ENCODE measurements around the gene DCUN1D3.

DNA sequence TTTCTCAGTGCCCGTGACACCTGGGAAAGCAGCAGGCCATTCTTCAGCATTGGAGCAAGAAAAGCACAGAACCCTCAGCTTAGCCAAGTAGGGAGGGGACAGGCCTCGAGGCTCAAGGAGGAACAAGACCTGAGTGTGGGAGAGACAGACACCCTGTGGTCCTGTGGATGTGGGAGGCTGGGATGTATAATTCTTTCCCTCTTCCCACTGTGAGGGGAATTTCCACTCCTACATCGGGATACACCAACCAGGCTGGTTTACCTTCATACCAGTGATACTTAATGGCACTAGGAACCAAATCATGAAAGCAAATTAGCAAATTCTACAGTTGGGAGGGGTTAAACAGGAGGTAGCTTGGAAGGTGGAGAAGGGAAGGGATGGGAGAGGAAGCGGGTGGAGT is 42.1 kb upstream of the DCUN1D3 start:
- TF ChIP-seq, protein P1, sequence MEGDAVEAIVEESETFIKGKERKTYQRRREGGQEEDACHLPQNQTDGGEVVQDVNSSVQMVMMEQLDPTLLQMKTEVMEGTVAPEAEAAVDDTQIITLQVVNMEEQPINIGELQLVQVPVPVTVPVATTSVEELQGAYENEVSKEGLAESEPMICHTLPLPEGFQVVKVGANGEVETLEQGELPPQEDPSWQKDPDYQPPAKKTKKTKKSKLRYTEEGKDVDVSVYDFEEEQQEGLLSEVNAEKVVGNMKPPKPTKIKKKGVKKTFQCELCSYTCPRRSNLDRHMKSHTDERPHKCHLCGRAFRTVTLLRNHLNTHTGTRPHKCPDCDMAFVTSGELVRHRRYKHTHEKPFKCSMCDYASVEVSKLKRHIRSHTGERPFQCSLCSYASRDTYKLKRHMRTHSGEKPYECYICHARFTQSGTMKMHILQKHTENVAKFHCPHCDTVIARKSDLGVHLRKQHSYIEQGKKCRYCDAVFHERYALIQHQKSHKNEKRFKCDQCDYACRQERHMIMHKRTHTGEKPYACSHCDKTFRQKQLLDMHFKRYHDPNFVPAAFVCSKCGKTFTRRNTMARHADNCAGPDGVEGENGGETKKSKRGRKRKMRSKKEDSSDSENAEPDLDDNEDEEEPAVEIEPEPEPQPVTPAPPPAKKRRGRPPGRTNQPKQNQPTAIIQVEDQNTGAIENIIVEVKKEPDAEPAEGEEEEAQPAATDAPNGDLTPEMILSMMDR (IDR thresholded peaks at IDR 0.05; ENCODE audit: low read length) = no peak
- no peak for TF ChIP-seq EZH2 (IDR thresholded peaks at IDR 0.05; ENCODE audit: borderline replicate concordance, low read length)
